ENCODE measurements around the gene CCDC137. TPM values are rescaled to one million over a fixed set of nuclear protein-coding genes. Genes with fewer than 3 reads are reported as not detected.

The CCDC137 gene
- total RNA-seq, 1 donor from 2014 or later = 22.4 TPM

- no peaks in the 10 kb centered on the region for H3K27me3 ChIP-seq
- no peak overlapping the region for H3K9ac ChIP-seq
- peaks cover 7% of the 10 kb centered on the region for H3K27me3 Mint-ChIP-seq (ENCODE audit: insufficient read depth, low read depth)
- H2AFZ ChIP-seq (replicated peaks) = no peak overlapping the region
- no peak overlapping the region for H3K4me3 ChIP-seq
- peaks cover 5% of the 10 kb centered on the region for H3K4me1 ChIP-seq
- H3K4me3 Mint-ChIP-seq = no peak overlapping the region
- no peak overlapping the region for H3K27ac ChIP-seq
- TF ChIP-seq, protein P1, sequence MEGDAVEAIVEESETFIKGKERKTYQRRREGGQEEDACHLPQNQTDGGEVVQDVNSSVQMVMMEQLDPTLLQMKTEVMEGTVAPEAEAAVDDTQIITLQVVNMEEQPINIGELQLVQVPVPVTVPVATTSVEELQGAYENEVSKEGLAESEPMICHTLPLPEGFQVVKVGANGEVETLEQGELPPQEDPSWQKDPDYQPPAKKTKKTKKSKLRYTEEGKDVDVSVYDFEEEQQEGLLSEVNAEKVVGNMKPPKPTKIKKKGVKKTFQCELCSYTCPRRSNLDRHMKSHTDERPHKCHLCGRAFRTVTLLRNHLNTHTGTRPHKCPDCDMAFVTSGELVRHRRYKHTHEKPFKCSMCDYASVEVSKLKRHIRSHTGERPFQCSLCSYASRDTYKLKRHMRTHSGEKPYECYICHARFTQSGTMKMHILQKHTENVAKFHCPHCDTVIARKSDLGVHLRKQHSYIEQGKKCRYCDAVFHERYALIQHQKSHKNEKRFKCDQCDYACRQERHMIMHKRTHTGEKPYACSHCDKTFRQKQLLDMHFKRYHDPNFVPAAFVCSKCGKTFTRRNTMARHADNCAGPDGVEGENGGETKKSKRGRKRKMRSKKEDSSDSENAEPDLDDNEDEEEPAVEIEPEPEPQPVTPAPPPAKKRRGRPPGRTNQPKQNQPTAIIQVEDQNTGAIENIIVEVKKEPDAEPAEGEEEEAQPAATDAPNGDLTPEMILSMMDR (IDR thresholded peaks at IDR 0.05) = no peak
- no peak for TF ChIP-seq EZH2 (IDR thresholded peaks at IDR 0.05)
- TF ChIP-seq EZH2phosphoT487 (IDR thresholded peaks at IDR 0.05) = no peak
- no peaks in the 10 kb centered on the region for H3K9me3 Mint-ChIP-seq
- no peaks in the 10 kb centered on the region for H3K36me3 ChIP-seq
- H3K79me2 ChIP-seq (ENCODE audit: low read depth) = peaks cover 28% of the 10 kb centered on the region
- H3K4me1 Mint-ChIP-seq = peaks cover 16% of the 10 kb centered on the region
- no peak for DNase-seq (ENCODE audit: low spot score)
- H3K27ac Mint-ChIP-seq = no peak overlapping the region
- peaks cover 20% of the 10 kb centered on the region for H4K20me1 ChIP-seq (ENCODE audit: low read depth)
- peaks cover 16% of the 10 kb centered on the region for H3K36me3 Mint-ChIP-seq
- H3K4me2 ChIP-seq = no peak overlapping the region
- no peaks in the 10 kb centered on the region for H3F3A ChIP-seq (ENCODE audit: low read depth)
- no peaks in the 10 kb centered on the region for H3K9me3 ChIP-seq (ENCODE audit: low read depth)
These were observed 22.1 kb downstream of the CCDC137 start for GRCh38 chr17:81688616-81689015.

GRCh38 chr17:81690066-81690465 is 23.5 kb downstream of the CCDC137 start:
- Mint-ChIP-seq H3K4me3 (no peak overlapping the region), H3K27ac (no peak overlapping the region), H3K27me3 (ENCODE audit: insufficient read depth, low read depth) (peaks cover 7% of the 10 kb centered on the region), H3K36me3 (peaks cover 16% of the 10 kb centered on the region), H3K4me1 (peaks cover 6% of the 10 kb centered on the region), H3K9me3 (no peaks in the 10 kb centered on the region)
- Histone ChIP-seq H4K20me1 (ENCODE audit: low read depth) (peaks cover 10% of the 10 kb centered on the region), H3K9ac (no peak overlapping the region), H3K27me3 (no peaks in the 10 kb centered on the region), H3K9me3 (ENCODE audit: low read depth) (no peaks in the 10 kb centered on the region), H3K4me1 (no peaks in the 10 kb centered on the region), H3K4me3 (no peak overlapping the region), H3K27ac (no peak overlapping the region), H3K79me2 (ENCODE audit: low read depth) (peaks cover 16% of the 10 kb centered on the region), H3K36me3 (no peaks in the 10 kb centered on the region), H2AFZ (replicated peaks) (no peak overlapping the region), H3K4me2 (no peak overlapping the region), H3F3A (ENCODE audit: low read depth) (no peaks in the 10 kb centered on the region)
- no peak for TF ChIP-seq EZH2phosphoT487 (IDR thresholded peaks at IDR 0.05)
- TF ChIP-seq EZH2 (IDR thresholded peaks at IDR 0.05) = no peak
- TF ChIP-seq, protein P1 (IDR thresholded peaks at IDR 0.05) = no peak
- no peak for DNase-seq (ENCODE audit: low spot score)

GRCh38 chr17:81690549-81690948 is 24.0 kb downstream of the CCDC137 start:
- H3K36me3 ChIP-seq = no peaks in the 10 kb centered on the region
- no peak overlapping the region for H3K4me3 ChIP-seq
- no peak overlapping the region for H3K27ac ChIP-seq
- peaks cover 16% of the 10 kb centered on the region for H3K36me3 Mint-ChIP-seq
- H3K4me1 Mint-ChIP-seq = peaks cover 4% of the 10 kb centered on the region
- H3K4me3 Mint-ChIP-seq = no peak overlapping the region
- H3K4me1 ChIP-seq = no peaks in the 10 kb centered on the region
- no peak overlapping the region for H3K27ac Mint-ChIP-seq
- peaks cover 5% of the 10 kb centered on the region for H4K20me1 ChIP-seq (ENCODE audit: low read depth)
- H3F3A ChIP-seq (ENCODE audit: low read depth) = no peaks in the 10 kb centered on the region
- H2AFZ ChIP-seq (replicated peaks) = no peak overlapping the region
- H3K4me2 ChIP-seq = no peak overlapping the region
- H3K27me3 ChIP-seq = no peaks in the 10 kb centered on the region
- H3K9me3 Mint-ChIP-seq = no peaks in the 10 kb centered on the region
- H3K79me2 ChIP-seq (ENCODE audit: low read depth) = peaks cover 12% of the 10 kb centered on the region
- no peak for DNase-seq (ENCODE audit: low spot score)
- H3K9ac ChIP-seq = no peak overlapping the region
- no peaks in the 10 kb centered on the region for H3K9me3 ChIP-seq (ENCODE audit: low read depth)
- peaks cover 7% of the 10 kb centered on the region for H3K27me3 Mint-ChIP-seq (ENCODE audit: insufficient read depth, low read depth)
- no peak for TF ChIP-seq EZH2 (IDR thresholded peaks at IDR 0.05)
- TF ChIP-seq, protein P1 (IDR thresholded peaks at IDR 0.05) = no peak
- no peak for TF ChIP-seq EZH2phosphoT487 (IDR thresholded peaks at IDR 0.05)

Measured in neural progenitor cell (in vitro differentiated cells).